Colonic mucosa (tissue), 4 donors: Measurements from ENCODE around the gene TSHZ2. TPM values are rescaled to one million over a fixed set of nuclear protein-coding genes. Genes with fewer than 3 reads are reported as not detected.

Source experiments
- DNase-seq: peaks from one replicate; pipeline ENCODE4 v3.0.0-alpha.2; 2020
- H3K27ac ChIP-seq: fragments of 200-600 bp; one replicate; pipeline ENCODE4 v1.8.0; 2021
- H3K27me3 ChIP-seq: fragments of 200-600 bp; one replicate; pipeline ENCODE4 v1.8.0; 2021
- H3K36me3 ChIP-seq: fragments of 200-600 bp; one replicate; pipeline ENCODE4 v1.8.0; 2021
- H3K4me1 ChIP-seq: fragments of 200-600 bp; one replicate; pipeline ENCODE4 v1.8.0; 2021; ENCODE audit warnings: mild to moderate bottlenecking
- H3K4me3 ChIP-seq: fragments of 200-600 bp; one replicate; pipeline ENCODE4 v1.8.0; 2021
- H3K9ac ChIP-seq, 2 donors: one replicate each; pipeline ENCODE4 v1.7.0; 2013; ENCODE audit warnings: control low read depth in 2 of 2, low read depth in 2 of 2, low read length in 2 of 2
- H3K9me3 ChIP-seq: fragments of 200-600 bp; one replicate; pipeline ENCODE4 v1.8.0; 2021
- CTCF ChIP-seq: fragments of 200-600 bp; IDR thresholded peaks from one replicate; pipeline ENCODE4 v1.8.0; 2022; ENCODE audit warnings: antibody characterized with exemption, mild to moderate bottlenecking
- intact Hi-C: fragments of 100-400 bp; cut with DNase I; formaldehyde crosslinking; loops from one replicate; pipeline ENCODE4 v1.14.1; 2022
- total RNA-seq, 2 donors: library from RNA; stranded (reverse); fragmentation: NEBNext Ultra II Directional in 1 of 2; extraction: Animal tissue kit (Norgen Biotek cat#: 25700) in 1 of 2; gene quantifications; one replicate each; pipeline ENCODE4 v1.2.1, GENCODE V29; 2021
- donor health status: healthy.
- donor health status: DM: no; HTN: no; CAD: no.
- donor health status: DM: no; HTN: no; CAD: no.

The TSHZ2 gene
- total RNA-seq, 2 donors from 2014 or later: 2.1 to 3.1 TPM

- DNase-seq: no peak
- no peak for TF ChIP-seq CTCF
- intact Hi-C loops: no loop called here
- no peaks in the 10 kb centered on the region for H3K36me3 ChIP-seq
- no peak overlapping the region for H3K4me3 ChIP-seq
- no peaks in the 10 kb centered on the region for H3K4me1 ChIP-seq
- H3K9ac ChIP-seq: no peak overlapping the region
- H3K9me3 ChIP-seq: no peaks in the 10 kb centered on the region
- no peaks in the 10 kb centered on the region for H3K27me3 ChIP-seq
- no peak overlapping the region for H3K27ac ChIP-seq
These were observed 250.8 kb downstream of the TSHZ2 start for GRCh38 chr20:53222932-53223331.

GRCh38 chr20:53223626-53224172, 251.5 kb downstream of the TSHZ2 start:
- TF ChIP-seq CTCF: no peak
- DNase-seq: no peak
- no peaks in the 10 kb centered on the region for H3K36me3 ChIP-seq
- intact Hi-C loops: no loop called here
- no peak overlapping the region for H3K9ac ChIP-seq
- H3K27ac ChIP-seq: no peak overlapping the region
- no peaks in the 10 kb centered on the region for H3K4me1 ChIP-seq
- no peaks in the 10 kb centered on the region for H3K27me3 ChIP-seq
- no peaks in the 10 kb centered on the region for H3K9me3 ChIP-seq
- H3K4me3 ChIP-seq: no peak overlapping the region

- Histone ChIP-seq H3K4me1 (no peaks in the 10 kb centered on the region), H3K4me3 (no peak overlapping the region), H3K9me3 (no peaks in the 10 kb centered on the region), H3K27ac (no peak overlapping the region), H3K36me3 (no peaks in the 10 kb centered on the region), H3K9ac (no peak overlapping the region), H3K27me3 (no peaks in the 10 kb centered on the region)
- DNase-seq: no peak
- TF ChIP-seq CTCF: no peak
- intact Hi-C loops: no loop called here
These were observed 252.7 kb downstream of the TSHZ2 start for GRCh38 chr20:53224851-53225250.

- no peak overlapping the region for H3K27ac ChIP-seq
- no peaks in the 10 kb centered on the region for H3K36me3 ChIP-seq
- H3K9ac ChIP-seq: no peak overlapping the region
- no peaks in the 10 kb centered on the region for H3K27me3 ChIP-seq
- intact Hi-C loops: no loop called here
- no peaks in the 10 kb centered on the region for H3K4me1 ChIP-seq
- no peak for DNase-seq
- H3K9me3 ChIP-seq: no peaks in the 10 kb centered on the region
- TF ChIP-seq CTCF: no peak
- no peak overlapping the region for H3K4me3 ChIP-seq
These were observed 254.7 kb downstream of the TSHZ2 start for GRCh38 chr20:53226826-53227225.

GRCh38 chr20:53227523-53227922, 255.4 kb downstream of the TSHZ2 start:
- Histone ChIP-seq H3K9ac (no peak overlapping the region), H3K36me3 (no peaks in the 10 kb centered on the region), H3K27me3 (no peaks in the 10 kb centered on the region), H3K4me1 (no peaks in the 10 kb centered on the region), H3K9me3 (no peaks in the 10 kb centered on the region), H3K27ac (no peak overlapping the region), H3K4me3 (no peak overlapping the region)
- intact Hi-C loops: no loop called here
- no peak for DNase-seq
- no peak for TF ChIP-seq CTCF

GRCh38 chr20:53231061-53231460, 258.9 kb downstream of the TSHZ2 start:
- Histone ChIP-seq H3K27ac (no peak overlapping the region), H3K4me3 (no peak overlapping the region), H3K9me3 (no peaks in the 10 kb centered on the region), H3K4me1 (no peaks in the 10 kb centered on the region), H3K36me3 (no peaks in the 10 kb centered on the region), H3K9ac (no peak overlapping the region), H3K27me3 (no peaks in the 10 kb centered on the region)
- intact Hi-C loops: no loop called here
- no peak for TF ChIP-seq CTCF
- no peak for DNase-seq
